ENCODE data around the gene CSTPP1. TPM values are rescaled to one million over a fixed set of nuclear protein-coding genes. Genes with fewer than 3 reads are reported as not detected.
A peak's percentile ranks its signal among the peaks of the same experiment; 100 is the strongest.
"Not testable (repeated sequence)": the region's sequence is repeated elsewhere in the genome, so short reads cannot be mapped to it uniquely, and the experiment has no call there.

CSTPP1 gene
- total RNA-seq, 1 donor from 2014 or later: 29.9 TPM

- intact Hi-C loops (cut with micrococcal nuclease): loop anchor here (1.0 to 5.0 kb wide), 3 partner anchors 17 to 302 kb away; partner anchors contain the start of genes ATG13, CKAP5, CSTPP1 and HARBI1
- POLR2A ChIA-PET: interaction anchor here (0.6 kb wide), 1 partner anchor 18 kb away, joined by 11 read pairs; the partner anchor contains the start of gene CSTPP1
- peak overlapping the region; percentile 80 for H3K4me3 Mint-ChIP-seq
- peaks cover 48% of the 10 kb centered on the region for H3K27me3 Mint-ChIP-seq
- CTCF ChIA-PET: interaction anchor here (0.6 kb wide), 1 partner anchor 162 kb away, joined by 4 read pairs; no protein-coding TSS in a partner anchor
- no peaks in the 10 kb centered on the region for H3K9me3 Mint-ChIP-seq
- DNase-seq: no peak
- H3K27ac Mint-ChIP-seq: no peak overlapping the region
- no peaks in the 10 kb centered on the region for H3K36me3 Mint-ChIP-seq (ENCODE audit: low read depth)
- H3K4me1 Mint-ChIP-seq: peaks cover 29% of the 10 kb centered on the region
- ATAC-seq (ENCODE audit: low read depth): no peak
- TF ChIP-seq CTCF (IDR thresholded peaks at IDR 0.05): no peak
Measured at GRCh38 chr11:46918788-46919513, 17.6 kb upstream of the CSTPP1 start.

DNA sequence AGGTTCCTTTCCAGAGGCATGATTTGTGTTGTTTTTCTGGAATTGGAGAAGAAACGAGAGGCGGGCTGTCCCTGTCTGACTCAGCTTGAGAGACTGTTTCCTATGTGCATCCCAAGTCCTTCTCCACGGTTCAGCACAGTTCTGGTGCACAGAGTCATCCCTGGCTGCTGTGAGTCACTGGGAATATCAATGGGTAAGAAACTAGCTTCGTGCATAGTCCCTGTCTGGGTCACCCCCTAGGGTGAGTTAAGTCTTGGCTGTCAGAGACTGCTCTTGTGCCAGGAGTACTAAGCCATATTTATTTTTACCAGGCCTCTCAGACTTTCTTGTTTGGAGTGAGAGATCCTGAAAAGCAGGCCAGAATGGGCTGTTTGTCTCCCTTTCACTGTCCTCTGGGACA, 15.8 kb upstream of the CSTPP1 start:
- POLR2A ChIA-PET: no interaction called here
- ATAC-seq (ENCODE audit: low read depth): no peak
- no peak for DNase-seq
- Mint-ChIP-seq H3K36me3 (ENCODE audit: low read depth) (no peaks in the 10 kb centered on the region), H3K9me3 (no peaks in the 10 kb centered on the region), H3K4me3 (no peak overlapping the region), H3K27ac (no peak overlapping the region), H3K4me1 (peaks cover 29% of the 10 kb centered on the region), H3K27me3 (peaks cover 35% of the 10 kb centered on the region)
- intact Hi-C loops (cut with micrococcal nuclease): no loop called here
- TF ChIP-seq CTCF (IDR thresholded peaks at IDR 0.05): no peak
- CTCF ChIA-PET: interaction anchor here (1.7 kb wide), 1 partner anchor 232 kb away, joined by 6 read pairs; no protein-coding TSS in a partner anchor

GRCh38 chr11:46927928-46928327, 8.6 kb upstream of the CSTPP1 start:
- POLR2A ChIA-PET; H3K36me3 Mint-ChIP-seq (ENCODE audit: low read depth); DNase-seq; intact Hi-C loops (cut with micrococcal nuclease); H3K27ac Mint-ChIP-seq; H3K4me3 Mint-ChIP-seq; H3K9me3 Mint-ChIP-seq; CTCF ChIA-PET; H3K4me1 Mint-ChIP-seq; ATAC-seq (ENCODE audit: low read depth): not testable (repeated sequence)
- H3K27me3 Mint-ChIP-seq: peaks cover 19% of the 10 kb centered on the region

- intact Hi-C loops (cut with micrococcal nuclease); H3K4me3 Mint-ChIP-seq; H3K36me3 Mint-ChIP-seq (ENCODE audit: low read depth); H3K27ac Mint-ChIP-seq; POLR2A ChIA-PET; ATAC-seq (ENCODE audit: low read depth); H3K4me1 Mint-ChIP-seq; CTCF ChIA-PET; H3K9me3 Mint-ChIP-seq; DNase-seq: not testable (repeated sequence)
- peaks cover 21% of the 10 kb centered on the region for H3K27me3 Mint-ChIP-seq
Measured at GRCh38 chr11:46928701-46929100, 7.9 kb upstream of the CSTPP1 start.

DNA sequence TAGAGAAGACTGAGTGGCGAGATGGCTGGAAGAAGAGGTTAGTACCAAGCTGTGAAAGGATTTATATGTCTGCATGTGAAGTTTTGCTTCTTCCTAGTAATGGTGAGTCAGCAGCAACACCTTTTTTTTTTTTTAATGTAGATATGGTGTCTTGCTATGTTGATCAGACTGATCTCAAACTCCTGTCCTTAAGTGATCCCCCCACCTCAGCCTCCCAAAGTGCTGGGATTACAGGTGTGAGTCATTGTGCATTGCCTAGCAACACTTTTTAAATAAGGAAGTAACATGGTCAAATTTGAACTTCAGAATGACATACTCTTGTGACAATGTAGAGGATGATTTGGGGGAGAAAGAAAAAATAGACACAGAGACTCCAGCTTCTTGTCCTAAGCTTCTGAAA, 6.5 kb upstream of the CSTPP1 start:
- H3K27me3 Mint-ChIP-seq: peaks cover 21% of the 10 kb centered on the region
- H3K36me3 Mint-ChIP-seq (ENCODE audit: low read depth): no peaks in the 10 kb centered on the region
- no peaks in the 10 kb centered on the region for H3K4me1 Mint-ChIP-seq
- TF ChIP-seq CTCF (IDR thresholded peaks at IDR 0.05): no peak
- POLR2A ChIA-PET: no interaction called here
- CTCF ChIA-PET: no interaction called here
- intact Hi-C loops (cut with micrococcal nuclease): no loop called here
- no peak overlapping the region for H3K4me3 Mint-ChIP-seq
- no peaks in the 10 kb centered on the region for H3K9me3 Mint-ChIP-seq
- ATAC-seq (ENCODE audit: low read depth): no peak
- DNase-seq: no peak
- no peak overlapping the region for H3K27ac Mint-ChIP-seq

- ChIA-PET CTCF (no interaction called here), POLR2A (no interaction called here)
- intact Hi-C loops (cut with micrococcal nuclease): no loop called here
- peaks cover 12% of the 10 kb centered on the region for H3K36me3 Mint-ChIP-seq (ENCODE audit: low read depth)
- DNase-seq (no peak), ATAC-seq (ENCODE audit: low read depth) (no peak)
- H3K27ac Mint-ChIP-seq: no peak overlapping the region
- H3K4me3 Mint-ChIP-seq: no peak overlapping the region
- no peak for TF ChIP-seq CTCF (IDR thresholded peaks at IDR 0.05)
- no peaks in the 10 kb centered on the region for H3K27me3 Mint-ChIP-seq
- peaks cover 11% of the 10 kb centered on the region for H3K4me1 Mint-ChIP-seq
- no peaks in the 10 kb centered on the region for H3K9me3 Mint-ChIP-seq
Measured at GRCh38 chr11:46942172-46942571, 5.6 kb downstream of the CSTPP1 start.
